ENCODE measurements around the gene ARFGEF3.
"Not testable (repeated sequence)": the region's sequence is repeated elsewhere in the genome, so short reads cannot be mapped to it uniquely, and the experiment has no call there.

Gene ARFGEF3

DNA sequence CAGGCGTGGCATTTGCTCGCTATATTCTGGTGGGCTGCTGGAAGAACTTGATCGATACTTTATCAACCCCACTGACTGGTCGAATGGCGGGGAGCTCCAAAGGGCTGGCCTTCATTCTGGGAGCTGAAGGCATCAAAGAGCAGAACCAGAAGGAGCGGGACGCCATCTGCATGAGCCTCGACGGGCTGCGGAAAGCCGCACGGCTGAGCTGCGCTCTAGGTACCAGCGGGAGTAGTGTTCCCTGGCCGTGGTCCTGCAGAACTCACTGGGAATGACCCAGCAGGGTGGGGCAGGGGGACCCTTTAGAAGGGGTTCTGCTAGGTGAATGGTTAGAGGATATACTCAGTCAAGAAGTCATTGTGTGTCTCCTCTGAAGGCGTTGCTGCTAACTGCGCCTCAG lies 125.0 kb downstream of the ARFGEF3 start:
- no peak for FAIRE-seq

DNA sequence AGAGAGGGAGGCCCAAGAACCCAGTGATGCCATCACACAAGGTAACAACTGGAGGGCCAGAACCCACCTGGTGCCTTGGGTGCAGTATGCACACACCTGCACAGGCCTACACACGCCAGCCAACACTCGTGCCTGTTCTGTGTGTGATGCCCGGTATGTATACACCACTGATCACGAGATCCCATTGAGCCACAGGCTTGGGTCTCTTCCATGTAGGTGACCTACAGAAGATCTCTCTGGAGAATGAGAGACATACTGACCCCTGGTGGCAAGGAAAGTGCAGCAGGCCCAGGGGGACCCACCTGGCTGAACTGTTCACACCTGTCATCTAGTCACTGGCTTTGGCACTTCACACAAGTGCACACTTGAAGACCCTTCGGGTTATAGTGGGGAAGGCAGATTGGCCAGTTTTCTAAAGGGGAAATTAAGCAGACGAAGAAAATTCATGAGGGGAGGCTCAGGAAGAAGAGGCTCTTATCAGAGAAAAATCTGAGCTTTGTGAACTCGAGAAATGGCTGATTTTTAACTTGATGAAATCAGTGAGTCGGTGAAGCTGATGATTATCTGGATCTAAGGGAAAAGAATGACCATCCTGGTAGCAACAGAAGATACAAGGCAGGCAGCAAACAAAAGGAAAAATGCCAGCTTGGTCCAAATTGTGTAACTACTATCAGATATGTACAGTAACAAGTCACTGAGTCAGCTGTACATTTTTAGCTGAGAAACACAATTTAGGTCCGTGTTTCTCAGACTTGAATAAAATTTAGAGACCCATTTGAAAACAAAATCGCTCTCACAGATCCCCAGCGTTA lies 125.6 kb downstream of the ARFGEF3 start:
- no peak for FAIRE-seq

DNA sequence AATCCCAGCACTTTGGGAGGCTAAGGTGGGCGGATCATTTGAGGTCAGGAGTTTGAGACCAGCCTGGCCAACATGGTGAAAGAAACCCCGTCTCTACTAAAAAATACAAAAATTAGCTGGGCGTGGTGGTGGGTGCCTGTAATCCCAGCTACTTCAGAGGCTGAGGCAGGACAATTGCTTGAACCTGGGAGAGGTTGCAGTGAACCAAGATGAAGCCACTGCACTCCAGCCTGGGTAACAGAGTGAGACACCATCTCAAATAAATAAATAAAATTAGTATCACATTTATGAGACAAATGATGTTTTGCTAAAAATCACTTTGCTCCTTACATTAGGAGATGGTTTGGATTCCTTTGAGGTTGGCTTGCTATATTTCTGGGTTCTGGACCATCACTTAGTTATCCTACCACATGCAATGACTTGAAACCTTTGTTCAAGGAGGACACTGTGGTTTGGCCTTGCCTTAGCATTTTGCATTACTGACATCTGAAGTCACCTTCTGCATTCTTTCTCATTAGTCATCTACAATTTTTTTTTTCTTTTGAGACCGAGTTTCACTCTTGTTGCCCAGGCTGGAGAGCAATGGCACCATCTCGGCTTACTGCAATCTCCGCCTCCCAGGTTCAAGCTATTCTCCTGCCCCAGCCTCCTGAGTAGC lies 126.8 kb downstream of the ARFGEF3 start:
- not testable (repeated sequence) for FAIRE-seq

DNA sequence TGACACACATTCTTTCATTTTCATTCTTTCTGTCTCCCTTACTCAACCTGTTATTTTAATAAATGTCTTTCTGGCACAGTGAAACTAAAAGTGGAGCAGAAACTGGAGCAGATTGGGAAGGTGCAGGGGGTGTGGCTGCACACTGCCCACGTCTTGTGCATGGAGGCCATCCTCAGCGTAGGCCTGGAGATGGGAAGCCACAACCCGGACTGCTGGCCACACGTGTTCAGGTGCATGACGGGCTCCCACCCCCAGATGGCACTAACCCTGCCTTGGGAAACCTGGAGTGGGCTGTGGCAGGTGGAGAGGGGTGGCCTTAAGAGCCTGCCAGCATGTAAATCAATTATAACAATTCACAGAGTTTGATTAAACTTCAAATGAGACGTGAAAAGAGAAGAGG lies 128.0 kb downstream of the ARFGEF3 start:
- no peak for FAIRE-seq

DNA sequence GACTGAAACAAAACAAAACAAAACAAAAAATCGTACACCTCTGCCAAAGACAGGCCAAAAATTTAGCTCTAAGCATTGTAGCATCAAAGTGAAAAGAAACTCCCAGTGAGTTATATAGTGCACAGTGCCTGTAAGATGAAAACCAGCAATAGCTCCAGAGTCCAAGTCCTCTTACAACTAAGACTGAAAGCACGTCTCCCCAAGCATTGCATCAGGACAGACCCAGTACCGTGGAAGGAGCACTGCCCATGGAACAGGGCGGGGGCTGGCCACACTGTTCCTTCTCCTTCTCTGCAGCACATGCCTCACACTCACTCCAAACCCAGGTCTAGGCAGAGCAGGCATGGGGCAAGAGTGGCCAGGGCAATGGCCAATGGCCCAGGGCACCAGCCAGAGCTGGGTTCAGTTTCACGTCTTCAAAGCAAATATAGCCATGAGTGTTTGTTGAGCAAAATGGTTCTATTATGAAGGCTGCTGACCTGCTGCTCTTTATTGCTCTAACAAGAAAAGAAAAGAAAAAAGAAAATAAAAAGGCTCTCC lies 128.8 kb downstream of the ARFGEF3 start:
- no peak for FAIRE-seq

DNA sequence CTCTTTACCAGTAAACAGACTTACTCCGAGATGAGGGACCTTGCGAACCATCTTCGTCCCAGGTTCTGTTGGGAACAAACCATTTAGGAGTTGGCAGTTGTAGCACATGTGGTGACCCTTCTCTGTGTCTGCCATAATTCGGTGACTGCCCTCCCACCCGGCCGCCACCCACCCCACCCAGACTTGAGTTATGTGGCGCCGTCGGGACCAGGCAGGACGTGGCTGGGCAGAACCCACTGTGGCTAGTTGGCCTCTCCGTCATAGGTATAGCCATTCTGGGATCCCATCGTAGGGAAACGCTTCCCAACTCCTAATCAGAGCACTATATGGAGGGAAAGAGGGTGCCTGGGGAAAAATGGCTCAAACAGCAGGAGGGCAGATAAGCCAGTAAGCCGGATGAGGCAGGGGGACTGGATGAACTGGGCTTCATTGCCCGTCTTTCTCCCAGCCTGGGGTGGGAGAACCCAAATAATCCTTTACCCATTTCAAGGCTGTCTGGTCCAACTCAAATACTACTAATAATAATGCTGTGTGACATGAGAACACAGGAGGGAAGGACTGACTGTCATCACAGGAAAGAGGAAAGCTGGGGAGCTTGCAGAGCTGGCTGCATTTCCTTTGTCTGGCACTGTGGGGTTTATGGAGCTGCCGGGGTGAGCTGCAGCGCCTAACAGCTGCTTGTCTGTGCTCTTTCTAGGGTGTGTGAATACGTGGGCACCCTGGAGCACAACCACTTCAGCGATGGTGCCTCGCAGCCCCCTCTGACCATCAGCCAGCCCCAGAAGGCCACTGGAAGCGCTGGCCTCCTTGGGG lies 129.5 kb downstream of the ARFGEF3 start:
- FAIRE-seq: no peak

DNA sequence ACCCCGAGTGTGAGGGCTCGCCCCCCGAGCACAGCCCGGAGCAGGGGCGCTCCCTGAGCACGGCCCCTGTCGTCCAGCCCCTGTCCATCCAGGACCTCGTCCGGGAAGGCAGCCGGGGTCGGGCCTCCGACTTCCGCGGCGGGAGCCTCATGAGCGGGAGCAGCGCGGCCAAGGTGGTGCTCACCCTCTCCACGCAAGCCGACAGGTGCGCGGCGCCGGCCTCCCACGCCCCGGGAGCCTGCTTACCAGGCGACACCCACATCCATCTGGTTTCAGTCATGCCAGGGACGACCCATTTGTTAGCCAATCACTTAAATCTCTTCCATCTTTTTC lies 130.1 kb downstream of the ARFGEF3 start:
- no peak for FAIRE-seq

DNA sequence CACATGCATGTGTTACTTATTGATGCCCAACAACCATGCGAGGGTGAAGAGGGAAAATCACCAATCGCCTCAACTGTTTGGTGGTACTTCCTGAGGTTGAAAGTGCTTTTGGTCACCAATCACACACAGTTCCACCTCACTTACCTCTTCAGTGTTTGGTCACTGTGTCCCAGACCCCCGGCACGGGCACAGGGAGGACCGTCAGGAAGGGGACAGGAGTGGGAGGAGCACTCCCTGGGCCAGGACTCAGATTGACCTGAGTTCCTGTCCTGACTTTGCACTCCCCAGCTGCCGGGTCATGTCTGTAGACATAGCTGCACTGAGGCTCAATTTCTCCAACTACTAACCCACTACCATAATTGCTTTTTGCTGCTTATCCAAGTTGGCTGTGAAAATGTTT lies 130.7 kb downstream of the ARFGEF3 start:
- FAIRE-seq: no peak

DNA sequence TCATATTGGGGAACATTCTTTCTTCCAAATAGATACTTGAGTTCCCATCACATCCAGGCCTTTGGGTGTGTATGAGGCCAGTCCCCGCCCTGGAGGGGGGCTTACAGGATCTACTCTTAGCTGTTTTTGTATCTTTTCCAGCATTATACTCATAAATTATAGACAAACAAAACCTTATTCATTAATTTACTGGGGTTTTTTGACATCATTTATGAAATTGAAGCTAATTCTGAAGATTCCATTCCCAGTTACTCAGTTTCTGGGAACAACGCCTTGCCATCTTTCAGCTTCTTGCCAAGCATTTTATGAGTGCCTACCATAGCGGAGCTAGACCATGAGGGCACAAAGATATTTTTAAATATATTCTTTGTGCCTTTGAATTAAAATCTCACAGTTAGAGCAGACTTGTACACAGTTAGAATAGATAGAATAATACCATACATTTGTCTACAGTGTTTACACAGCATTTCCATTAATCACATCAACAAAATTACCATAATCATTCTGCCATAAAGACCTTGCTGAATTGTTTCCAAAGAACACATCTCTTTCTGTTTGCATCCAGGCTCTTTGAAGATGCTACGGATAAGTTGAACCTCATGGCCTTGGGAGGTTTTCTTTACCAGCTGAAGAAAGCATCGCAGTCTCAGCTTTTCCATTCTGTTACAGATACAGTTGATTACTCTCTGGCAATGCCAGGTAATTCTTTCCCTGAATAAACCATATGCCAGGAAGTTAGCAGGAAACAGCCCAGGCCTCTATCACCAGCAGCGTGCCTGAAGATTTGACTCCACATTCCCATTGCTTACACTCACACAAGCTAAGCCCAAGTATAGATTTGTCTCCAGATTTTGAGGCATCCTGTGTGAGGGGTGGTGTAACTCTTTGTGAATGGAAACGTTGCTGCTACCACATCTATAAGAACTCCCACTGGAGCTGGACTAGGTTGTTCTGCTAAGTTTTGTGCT lies 132.0 kb downstream of the ARFGEF3 start:
- FAIRE-seq: no peak

DNA sequence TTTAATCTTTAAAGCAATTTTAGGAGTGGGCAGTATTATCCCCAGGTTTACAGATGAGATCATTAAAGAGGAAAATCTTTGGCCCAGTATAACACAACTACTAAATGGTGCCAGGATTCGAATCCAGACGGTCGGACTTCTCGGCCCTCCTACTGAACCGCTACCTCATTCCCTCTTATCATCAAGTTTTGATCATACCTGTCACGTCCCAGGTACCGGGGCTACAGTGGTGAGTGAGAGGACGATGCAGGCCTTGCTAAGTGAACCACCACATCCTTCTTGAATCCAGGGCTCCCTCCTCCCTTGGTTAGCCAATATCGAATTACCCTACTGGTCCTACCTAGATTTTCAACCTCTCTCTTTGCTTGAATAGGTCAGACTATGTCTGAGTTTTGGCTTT lies 134.6 kb downstream of the ARFGEF3 start:
- FAIRE-seq: no peak

DNA sequence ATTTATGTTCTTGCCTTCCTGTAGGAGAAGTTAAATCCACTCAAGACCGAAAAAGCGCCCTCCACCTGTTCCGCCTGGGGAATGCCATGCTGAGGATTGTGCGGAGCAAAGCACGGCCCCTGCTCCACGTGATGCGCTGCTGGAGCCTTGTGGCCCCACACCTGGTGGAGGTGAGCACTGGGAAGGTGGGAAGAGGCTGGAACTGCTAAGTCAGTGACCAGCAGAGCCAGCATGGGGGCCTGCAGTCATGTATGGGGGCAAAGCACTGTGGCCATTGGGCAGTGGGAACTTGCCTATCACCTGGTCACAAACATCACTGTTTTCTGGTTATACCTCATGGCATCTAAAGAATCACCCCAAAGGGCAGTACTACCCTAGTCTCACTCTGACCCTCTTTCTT lies 135.0 kb downstream of the ARFGEF3 start:
- no peak for FAIRE-seq

DNA sequence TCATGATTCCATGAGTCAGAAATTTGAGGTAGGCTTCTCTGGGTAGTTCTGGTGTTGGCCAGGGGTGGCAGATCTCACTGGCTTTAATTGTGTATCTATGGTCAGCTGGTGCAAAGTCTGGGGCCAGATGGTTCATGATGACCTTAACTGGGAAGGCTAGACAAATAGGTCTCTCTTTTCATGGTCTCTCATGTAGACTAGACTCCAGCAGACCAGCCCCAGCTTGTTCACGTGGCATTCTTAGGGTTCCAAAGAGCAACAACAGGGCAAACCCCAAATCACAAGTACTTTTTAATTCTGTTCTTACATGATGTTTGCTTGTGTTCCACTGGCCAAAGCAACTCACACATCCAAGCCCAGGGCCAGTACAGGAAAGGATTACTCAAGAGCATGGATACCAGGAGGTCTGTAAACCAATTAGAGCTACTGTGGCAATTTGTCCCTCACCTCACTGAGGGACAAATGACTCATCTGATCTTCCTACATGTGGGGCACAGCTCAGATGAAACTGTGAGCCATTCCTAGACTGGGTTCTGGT lies 136.1 kb downstream of the ARFGEF3 start:
- no peak for FAIRE-seq

DNA sequence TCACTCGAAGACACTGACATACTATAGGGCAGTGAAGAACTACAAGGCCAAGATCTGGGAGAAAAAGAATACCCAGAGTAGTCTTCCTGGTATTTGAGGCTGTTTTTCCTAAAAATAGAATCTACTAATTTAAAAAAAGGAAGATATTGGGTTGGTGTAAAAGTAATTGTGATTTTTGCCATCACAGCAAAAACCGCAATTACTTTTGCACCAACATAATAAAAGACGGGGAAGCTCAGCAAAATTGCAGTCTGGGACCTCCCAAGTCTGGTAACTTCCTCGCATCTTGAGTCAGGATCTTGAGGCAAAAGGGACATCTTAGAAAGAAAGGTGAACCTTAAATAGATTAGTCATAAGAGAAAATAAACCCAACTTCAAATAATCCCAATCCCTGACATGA lies 138.7 kb downstream of the ARFGEF3 start:
- no peak for FAIRE-seq

DNA sequence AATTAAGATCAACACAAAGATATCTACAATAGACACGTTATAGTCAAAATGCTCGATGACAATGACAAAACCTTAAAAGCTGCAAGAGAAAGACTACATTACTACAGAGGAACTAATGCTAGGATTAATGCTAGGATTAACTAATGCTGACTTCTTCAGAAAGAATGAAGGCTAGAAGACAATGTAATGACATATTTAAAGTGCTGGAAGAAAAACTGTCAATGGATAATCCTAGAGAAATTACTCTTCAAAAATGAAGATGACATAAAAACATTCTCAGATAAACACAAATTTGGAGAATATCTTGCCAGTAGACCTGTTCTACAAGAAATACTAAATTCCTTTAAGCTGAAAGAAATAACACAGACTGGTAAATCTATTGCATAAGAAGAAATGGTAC lies 140.8 kb downstream of the ARFGEF3 start:
- FAIRE-seq: no peak

DNA sequence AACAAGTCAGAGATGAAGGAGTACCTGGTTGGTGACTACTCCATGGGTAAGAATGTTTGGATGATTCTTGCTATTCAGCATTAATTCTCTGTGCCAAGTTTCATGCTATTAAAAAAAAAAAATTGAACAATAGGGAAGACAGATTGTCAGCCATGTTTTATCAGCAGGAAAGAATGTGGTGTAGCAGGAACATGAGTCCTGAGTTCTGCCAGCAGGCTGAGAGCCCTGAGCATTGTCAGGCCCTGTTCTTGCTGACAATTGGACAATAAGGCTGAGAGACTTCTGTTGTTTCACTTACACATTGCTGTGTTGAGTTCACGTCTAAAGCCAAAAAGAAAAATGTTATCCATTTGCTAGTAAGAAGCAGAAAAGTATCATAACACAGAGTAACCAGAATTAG lies 145.6 kb downstream of the ARFGEF3 start:
- FAIRE-seq: no peak

DNA sequence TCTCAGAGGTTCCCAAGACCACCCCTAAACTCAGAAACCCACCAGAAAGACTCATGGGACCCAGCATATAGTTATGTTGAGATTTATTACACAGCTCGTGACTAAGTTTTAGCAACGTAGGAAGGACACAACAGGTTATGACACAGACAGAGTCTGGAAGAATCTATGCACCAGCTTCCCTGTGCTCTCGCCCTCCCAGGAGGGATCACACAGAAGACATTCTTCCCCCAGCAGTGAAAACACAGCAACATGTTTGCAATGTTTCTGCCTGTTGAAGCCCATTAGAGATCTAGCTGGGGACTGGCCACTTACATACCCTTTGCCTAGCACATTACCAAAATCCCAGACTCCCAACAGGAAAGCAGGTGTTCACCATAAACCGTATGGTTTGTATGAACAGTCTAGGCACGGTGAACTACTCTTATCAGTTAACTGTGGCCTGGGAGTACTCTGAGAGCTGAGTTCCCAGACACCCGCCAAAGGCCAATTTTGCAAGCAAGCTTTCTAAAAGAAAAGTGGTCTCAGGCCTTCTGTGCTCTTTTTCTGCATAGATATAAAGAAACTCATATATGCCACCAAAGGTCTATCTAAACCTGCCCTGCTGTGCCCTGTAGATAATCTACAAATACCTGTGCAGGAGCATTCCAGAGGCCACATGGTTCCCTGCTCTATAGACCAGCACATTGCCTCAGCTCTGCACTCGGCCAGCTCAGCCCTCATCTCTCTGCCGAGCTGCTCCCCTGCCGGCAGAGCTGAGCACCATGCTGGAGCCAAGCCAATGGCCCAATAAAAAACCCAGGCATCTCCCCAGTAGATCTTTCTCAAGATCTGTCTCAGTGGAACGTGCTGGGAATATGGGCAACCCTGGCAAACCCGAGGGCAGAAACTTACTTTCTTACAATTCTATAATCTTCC lies 146.3 kb downstream of the ARFGEF3 start:
- FAIRE-seq: no peak

DNA sequence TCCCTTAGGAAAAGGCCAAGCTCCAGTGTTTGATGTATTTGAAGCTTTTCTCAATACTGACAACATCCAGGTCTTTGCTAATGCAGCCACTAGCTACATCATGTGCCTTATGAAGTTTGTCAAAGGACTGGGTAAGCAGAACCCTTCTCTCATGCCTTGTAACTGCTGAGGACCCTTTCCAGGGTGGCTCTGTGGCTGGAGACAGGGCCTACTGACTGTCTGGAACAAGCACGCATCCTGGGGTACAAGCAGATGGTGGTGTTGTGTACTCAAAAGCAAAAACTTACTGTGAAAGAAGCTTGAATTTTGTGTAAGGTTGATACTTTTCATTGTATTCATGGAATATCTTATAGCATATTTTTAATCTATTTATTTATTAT lies 147.0 kb downstream of the ARFGEF3 start:
- FAIRE-seq: no peak

DNA sequence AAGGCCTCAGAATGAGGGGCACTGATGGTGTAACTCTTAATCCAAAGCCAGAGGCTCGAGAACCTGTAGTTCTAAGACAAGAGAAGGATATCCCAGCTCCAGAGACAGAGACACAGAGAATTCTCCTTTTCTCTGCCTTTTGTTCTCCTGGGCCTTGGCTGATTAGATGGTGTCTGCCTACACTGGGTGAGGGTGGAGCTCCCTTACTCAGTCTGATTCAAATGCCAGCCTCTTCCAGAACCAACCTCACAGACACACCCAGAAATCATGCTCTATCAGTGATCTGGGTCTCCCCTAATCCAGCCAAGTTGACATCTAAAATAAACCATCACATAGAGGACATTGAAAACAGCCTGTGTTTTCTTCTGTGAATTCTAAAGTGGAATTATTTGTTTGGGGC lies 148.0 kb downstream of the ARFGEF3 start:
- no peak for FAIRE-seq

DNA sequence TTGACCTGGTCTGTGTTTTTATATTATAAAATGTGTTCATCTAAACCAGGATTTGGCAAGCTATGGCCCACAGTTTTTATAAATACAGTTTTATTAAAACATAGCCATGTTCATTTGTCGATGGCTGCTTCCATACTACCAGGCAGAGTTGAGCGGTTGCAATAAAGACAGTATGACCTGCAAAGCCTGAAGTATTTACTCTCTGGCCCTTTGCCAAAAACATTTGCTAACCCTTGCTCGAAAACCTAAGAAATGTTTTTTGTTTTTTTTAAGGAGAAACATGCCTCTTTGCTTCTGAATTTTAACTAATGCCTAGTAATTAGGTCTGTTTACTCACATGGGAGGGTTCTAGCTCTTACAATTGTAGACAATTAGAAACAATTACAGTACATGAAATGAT lies 148.6 kb downstream of the ARFGEF3 start:
- FAIRE-seq: no peak

DNA sequence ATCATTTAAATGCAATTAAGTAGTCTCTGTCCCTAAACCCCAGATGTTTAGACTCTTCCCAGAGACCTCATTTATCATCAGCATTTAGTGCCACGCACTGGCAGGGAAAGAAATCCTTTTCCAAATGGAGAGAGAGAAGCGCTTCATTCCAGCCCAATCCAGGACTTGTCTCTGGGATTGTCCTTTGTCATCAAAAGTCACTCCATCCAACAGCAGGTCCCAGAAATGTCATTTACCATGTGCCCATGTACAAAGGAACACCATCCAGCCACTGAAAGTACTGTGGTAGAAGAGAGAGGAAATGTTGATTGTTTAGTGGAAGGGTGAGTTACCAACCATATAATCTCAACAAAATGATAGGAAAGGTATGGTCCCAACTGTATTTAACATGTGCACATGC lies 149.1 kb downstream of the ARFGEF3 start:
- FAIRE-seq: no peak

DNA sequence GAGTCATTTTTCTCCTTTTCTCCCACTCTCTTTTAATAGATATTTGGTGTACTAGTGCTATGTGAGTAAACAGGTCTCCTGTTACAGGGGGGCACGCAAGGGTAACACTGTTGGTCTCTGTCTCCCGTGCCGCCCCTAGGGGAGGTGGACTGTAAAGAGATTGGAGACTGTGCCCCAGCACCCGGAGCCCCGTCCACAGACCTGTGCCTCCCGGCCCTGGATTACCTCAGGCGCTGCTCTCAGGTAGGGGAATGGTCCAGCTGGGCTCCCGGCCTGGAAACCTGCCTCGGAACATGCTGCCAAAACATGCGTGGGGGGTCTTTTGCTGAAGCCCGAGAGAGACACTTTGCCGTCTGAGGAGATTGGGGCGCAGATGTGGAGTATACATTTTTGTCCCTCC lies 149.5 kb downstream of the ARFGEF3 start:
- no peak for FAIRE-seq

All from colon (tissue), 2 donors.